HG02840 (cell line): ENCODE measurements around the gene EXOSC2.

ENCODE experiments used
- ATAC-seq: cut with Tn5 transposase; IDR thresholded peaks from one replicate; pipeline ENCODE4 v1.9.1; 2021; ENCODE audit warnings: mild to moderate bottlenecking, moderate library complexity, moderate number of reproducible peaks; ENCODE audit not compliant: unreplicated experiment, low FRiP score

The EXOSC2 gene

GRCh38 chr9:130732136-130732535 is 38.6 kb downstream of the EXOSC2 start:
- no peak for ATAC-seq

- no peak for ATAC-seq
Observed at GRCh38 chr9:130732793-130733221, 39.2 kb downstream of the EXOSC2 start.

GRCh38 chr9:130735566-130735965 is 42.0 kb downstream of the EXOSC2 start:
- ATAC-seq, result no peak

- ATAC-seq, result no peak
Observed at GRCh38 chr9:130736834-130737233, 43.3 kb downstream of the EXOSC2 start.

GRCh38 chr9:130738281-130738680 is 44.7 kb downstream of the EXOSC2 start:
- ATAC-seq, result no peak

GRCh38 chr9:130739081-130739480 is 45.5 kb downstream of the EXOSC2 start:
- ATAC-seq, result no peak

- no peak for ATAC-seq
Observed at GRCh38 chr9:130740218-130741023, 46.8 kb downstream of the EXOSC2 start.

- no peak for ATAC-seq
Observed at GRCh38 chr9:130741024-130741305, 47.4 kb downstream of the EXOSC2 start.

GRCh38 chr9:130741831-130742449 is 48.4 kb downstream of the EXOSC2 start:
- no peak for ATAC-seq

GRCh38 chr9:130743656-130744055 is 50.1 kb downstream of the EXOSC2 start:
- no peak for ATAC-seq

GRCh38 chr9:130745210-130745800 is 51.7 kb downstream of the EXOSC2 start:
- no peak for ATAC-seq

GRCh38 chr9:130745829-130746228 is 52.2 kb downstream of the EXOSC2 start:
- ATAC-seq, result no peak

- no peak for ATAC-seq
Observed at GRCh38 chr9:130746434-130747212, 53.0 kb downstream of the EXOSC2 start.

- no peak for ATAC-seq
Observed at GRCh38 chr9:130751631-130752355, 58.2 kb downstream of the EXOSC2 start.
